ENCODE measurements around the gene ASTN1.

Gene ASTN1

DNA sequence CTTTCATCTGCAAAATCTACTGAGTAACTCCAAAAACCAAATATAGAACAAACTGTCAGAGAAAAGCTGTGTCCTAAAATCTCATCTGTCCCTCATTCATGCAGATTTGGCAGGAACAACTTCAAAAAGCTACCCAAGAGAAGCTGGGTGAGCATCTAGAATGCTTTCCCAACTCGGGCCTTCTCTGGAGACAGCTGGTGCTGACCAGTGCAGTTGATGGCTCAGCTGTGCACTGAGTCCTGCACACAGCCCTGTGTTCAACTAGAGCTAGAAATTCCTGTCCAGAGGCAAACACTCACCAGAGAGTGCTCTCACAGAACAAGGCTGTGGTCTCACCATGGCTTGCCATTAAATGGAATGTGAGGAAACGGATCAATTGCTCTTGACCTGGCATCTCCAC, 202.8 kb downstream of the ASTN1 start:
- H3K9me3 ChIP-seq (ENCODE audit: low read depth, low read length): no peaks in the 10 kb centered on the region
- no peak overlapping the region for H3K9ac ChIP-seq (ENCODE audit: insufficient read length)
- no peak overlapping the region for H3K27ac ChIP-seq
- H3K36me3 ChIP-seq (ENCODE audit: insufficient read depth, low read length): no peaks in the 10 kb centered on the region
- TF ChIP-seq FOXP2 (optimal IDR thresholded peaks at IDR 0.05; ENCODE audit: control extremely low read depth, extremely low read length, insufficient read depth): no peak
- TF ChIP-seq POLR2AphosphoS5 (IDR thresholded peaks at IDR 0.05; ENCODE audit: borderline replicate concordance, low read depth, low read length): no peak
- no peak for TF ChIP-seq EZH2 (IDR thresholded peaks at IDR 0.05)
- H3K4me3 ChIP-seq: no peak overlapping the region
- no peak for DNase-seq (ENCODE audit: low read depth, low spot score)

DNA sequence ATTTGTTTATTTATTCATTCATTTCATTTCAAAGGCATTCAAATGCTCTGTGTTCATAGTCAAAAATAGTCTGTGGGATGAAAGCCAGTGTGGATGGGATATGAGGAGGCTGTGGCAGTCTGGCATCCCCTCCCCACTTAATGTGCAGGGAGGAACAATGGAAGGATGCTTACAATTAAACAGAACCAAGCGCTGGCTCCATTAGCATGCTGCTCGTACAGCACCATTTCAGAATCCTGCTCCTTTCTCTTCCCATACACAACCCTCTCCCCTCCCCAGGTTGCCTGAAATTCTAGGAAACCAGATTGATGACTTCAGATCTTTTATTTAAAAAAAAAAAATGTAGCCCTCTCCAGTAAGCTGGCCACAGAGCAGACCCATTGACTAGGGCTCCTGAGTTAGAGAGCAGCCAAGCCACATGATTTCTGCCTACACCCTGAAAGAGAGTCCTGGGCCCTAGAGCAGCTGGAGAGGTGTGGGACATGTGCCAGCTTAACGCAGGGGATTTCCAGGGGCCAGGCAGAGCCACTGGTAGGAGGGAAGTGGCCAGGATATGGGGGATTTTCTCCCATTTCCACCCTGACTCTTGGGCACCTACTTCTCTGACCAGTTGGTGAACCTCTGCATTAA, 205.2 kb downstream of the ASTN1 start:
- no peak for DNase-seq (ENCODE audit: low read depth, low spot score)
- no peak overlapping the region for H3K9ac ChIP-seq (ENCODE audit: insufficient read length)
- no peak overlapping the region for H3K4me3 ChIP-seq
- H3K36me3 ChIP-seq (ENCODE audit: insufficient read depth, low read length): no peaks in the 10 kb centered on the region
- no peaks in the 10 kb centered on the region for H3K9me3 ChIP-seq (ENCODE audit: low read depth, low read length)
- TF ChIP-seq POLR2AphosphoS5 (IDR thresholded peaks at IDR 0.05; ENCODE audit: borderline replicate concordance, low read depth, low read length) (no peak), FOXP2 (optimal IDR thresholded peaks at IDR 0.05; ENCODE audit: control extremely low read depth, extremely low read length, insufficient read depth) (no peak), EZH2 (IDR thresholded peaks at IDR 0.05) (no peak)
- H3K27ac ChIP-seq: no peak overlapping the region

DNA sequence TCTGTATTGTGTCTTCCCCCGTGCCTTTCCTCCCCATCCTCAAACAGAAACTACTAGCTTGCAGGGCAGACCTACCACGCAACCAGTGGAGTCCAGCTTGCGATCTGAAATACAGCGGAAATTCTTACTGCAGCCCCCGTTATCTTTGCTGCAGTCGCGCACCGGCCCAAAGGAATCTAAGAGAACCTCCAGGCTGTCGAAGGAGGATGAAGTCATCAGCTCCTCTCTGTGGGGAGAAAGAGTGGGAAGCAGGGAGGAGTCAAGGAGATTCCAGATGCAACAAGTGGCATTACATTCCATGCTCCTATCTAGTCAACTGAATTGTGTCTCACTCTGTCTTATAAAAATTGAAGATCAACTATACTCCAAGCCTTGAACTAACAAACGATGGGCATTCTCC, 206.9 kb downstream of the ASTN1 start:
- H3K36me3 ChIP-seq (ENCODE audit: insufficient read depth, low read length): no peaks in the 10 kb centered on the region
- DNase-seq (ENCODE audit: low read depth, low spot score): no peak
- H3K9me3 ChIP-seq (ENCODE audit: low read depth, low read length): no peaks in the 10 kb centered on the region
- TF ChIP-seq FOXP2 (optimal IDR thresholded peaks at IDR 0.05; ENCODE audit: control extremely low read depth, extremely low read length, insufficient read depth) (no peak), POLR2AphosphoS5 (IDR thresholded peaks at IDR 0.05; ENCODE audit: borderline replicate concordance, low read depth, low read length) (no peak), EZH2 (IDR thresholded peaks at IDR 0.05) (no peak)
- no peak overlapping the region for H3K27ac ChIP-seq
- no peak overlapping the region for H3K4me3 ChIP-seq
- no peak overlapping the region for H3K9ac ChIP-seq (ENCODE audit: insufficient read length)

DNA sequence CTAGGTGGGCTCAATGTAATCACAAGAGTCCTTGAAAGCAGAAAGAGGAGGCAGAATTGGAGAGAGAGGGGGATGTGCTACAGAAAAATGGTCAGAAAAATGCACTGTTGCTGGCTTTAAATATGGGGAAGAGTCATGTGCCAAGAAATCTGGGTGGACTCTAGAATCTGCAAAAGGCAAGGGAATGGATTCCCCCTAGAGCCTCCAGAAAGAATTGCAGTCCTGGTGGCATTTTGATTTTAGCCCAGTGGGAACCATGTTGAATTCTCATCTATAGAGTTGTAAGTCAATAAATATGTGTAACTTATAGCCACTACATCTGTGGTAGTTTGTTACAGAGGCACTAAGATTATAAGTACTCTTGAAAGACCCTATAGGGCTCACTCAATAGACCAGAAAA, 210.3 kb downstream of the ASTN1 start:
- TF ChIP-seq POLR2AphosphoS5 (IDR thresholded peaks at IDR 0.05; ENCODE audit: borderline replicate concordance, low read depth, low read length) (no peak), EZH2 (IDR thresholded peaks at IDR 0.05) (no peak), FOXP2 (optimal IDR thresholded peaks at IDR 0.05; ENCODE audit: control extremely low read depth, extremely low read length, insufficient read depth) (no peak)
- no peak for DNase-seq (ENCODE audit: low read depth, low spot score)
- Histone ChIP-seq H3K36me3 (ENCODE audit: insufficient read depth, low read length) (no peaks in the 10 kb centered on the region), H3K4me3 (no peak overlapping the region), H3K9me3 (ENCODE audit: low read depth, low read length) (no peaks in the 10 kb centered on the region), H3K9ac (ENCODE audit: insufficient read length) (no peak overlapping the region), H3K27ac (no peak overlapping the region)

DNA sequence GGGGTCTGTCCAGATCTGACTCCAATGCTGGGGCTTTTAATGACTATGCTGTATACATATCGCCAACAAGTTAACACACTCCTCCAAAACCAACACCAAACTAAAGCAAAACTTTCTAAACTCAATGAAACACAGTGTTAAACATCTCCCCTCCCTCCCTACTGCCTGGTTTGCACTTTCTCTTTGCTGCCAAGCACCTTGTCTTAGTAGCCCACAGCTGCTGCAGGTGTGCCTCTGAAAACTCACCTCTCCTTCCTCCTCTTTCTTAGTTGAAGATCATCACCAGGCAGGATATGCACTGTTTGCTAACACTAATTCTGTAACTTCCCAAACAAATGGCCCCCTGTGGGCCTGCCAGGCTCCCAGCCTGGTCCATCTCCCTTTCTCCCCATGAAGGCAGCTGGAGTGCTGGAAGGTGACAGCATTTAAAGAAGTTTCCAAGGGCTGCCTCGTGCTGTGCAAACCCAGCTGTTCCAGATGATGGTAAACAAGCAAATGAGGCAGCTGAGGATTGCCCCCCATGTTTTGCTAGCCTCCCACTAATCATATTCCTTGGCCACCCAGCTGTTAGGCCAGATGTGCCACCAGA, 213.7 kb downstream of the ASTN1 start:
- no peaks in the 10 kb centered on the region for H3K36me3 ChIP-seq (ENCODE audit: insufficient read depth, low read length)
- H3K9ac ChIP-seq (ENCODE audit: insufficient read length): no peak overlapping the region
- H3K9me3 ChIP-seq (ENCODE audit: low read depth, low read length): no peaks in the 10 kb centered on the region
- H3K27ac ChIP-seq: no peak overlapping the region
- TF ChIP-seq EZH2 (IDR thresholded peaks at IDR 0.05): no peak
- TF ChIP-seq FOXP2 (optimal IDR thresholded peaks at IDR 0.05; ENCODE audit: control extremely low read depth, extremely low read length, insufficient read depth): no peak
- TF ChIP-seq POLR2AphosphoS5 (IDR thresholded peaks at IDR 0.05; ENCODE audit: borderline replicate concordance, low read depth, low read length): no peak
- DNase-seq (ENCODE audit: low read depth, low spot score): no peak
- H3K4me3 ChIP-seq: no peak overlapping the region

DNA sequence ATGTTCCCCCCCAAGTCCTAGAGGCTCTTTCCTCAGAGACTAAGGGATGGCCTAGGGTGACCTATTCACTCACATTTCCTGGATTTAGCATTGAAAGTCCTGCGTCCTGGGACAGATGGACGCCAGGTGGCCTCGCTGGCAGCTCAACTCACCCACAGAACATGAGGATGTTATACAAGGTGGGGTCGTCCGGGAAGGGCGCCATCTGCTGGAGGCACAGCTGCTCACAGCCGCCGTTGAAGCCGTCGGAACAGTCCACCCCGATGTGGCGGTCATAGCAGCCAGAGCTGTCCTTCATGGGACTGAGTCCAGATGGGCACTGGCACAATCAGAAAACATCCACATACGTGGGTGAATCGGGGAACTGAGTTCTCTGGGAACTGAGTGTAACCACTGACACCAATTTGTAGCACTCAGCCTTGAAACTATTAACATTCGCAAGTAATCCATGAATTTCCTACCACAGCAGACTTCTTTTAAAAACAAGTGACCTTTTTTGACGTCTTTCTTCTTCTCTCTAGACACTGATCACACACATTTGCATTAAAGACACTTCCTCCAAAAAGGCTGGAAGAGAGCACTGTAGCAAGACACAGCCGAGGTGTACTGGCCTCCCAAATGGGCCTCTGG, 215.4 kb downstream of the ASTN1 start:
- no peak overlapping the region for H3K4me3 ChIP-seq
- no peak overlapping the region for H3K27ac ChIP-seq
- TF ChIP-seq POLR2AphosphoS5 (IDR thresholded peaks at IDR 0.05; ENCODE audit: borderline replicate concordance, low read depth, low read length) (no peak), EZH2 (IDR thresholded peaks at IDR 0.05) (no peak), FOXP2 (optimal IDR thresholded peaks at IDR 0.05; ENCODE audit: control extremely low read depth, extremely low read length, insufficient read depth) (no peak)
- no peaks in the 10 kb centered on the region for H3K36me3 ChIP-seq (ENCODE audit: insufficient read depth, low read length)
- no peak for DNase-seq (ENCODE audit: low read depth, low spot score)
- H3K9me3 ChIP-seq (ENCODE audit: low read depth, low read length): no peaks in the 10 kb centered on the region
- no peak overlapping the region for H3K9ac ChIP-seq (ENCODE audit: insufficient read length)

DNA sequence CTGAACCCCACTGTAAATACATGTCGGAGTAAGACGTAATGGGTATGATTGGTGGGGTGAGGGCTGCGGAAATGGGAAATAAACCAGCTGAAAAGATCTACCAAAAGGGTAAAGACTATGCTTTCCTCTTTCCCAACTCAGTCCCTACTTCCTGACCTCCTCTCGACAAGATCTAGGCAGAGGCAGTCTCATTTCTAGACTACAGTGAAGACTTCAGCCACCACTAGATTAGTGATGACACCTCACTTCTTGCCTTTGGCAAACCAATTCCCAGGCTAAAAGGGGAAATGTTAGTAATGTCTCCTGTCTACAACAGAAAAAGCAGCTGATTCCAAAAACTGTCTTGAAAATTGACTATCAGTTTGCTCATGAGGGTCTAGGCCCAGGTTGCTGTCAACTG, 219.9 kb downstream of the ASTN1 start:
- TF ChIP-seq POLR2AphosphoS5 (IDR thresholded peaks at IDR 0.05; ENCODE audit: borderline replicate concordance, low read depth, low read length) (no peak), EZH2 (IDR thresholded peaks at IDR 0.05) (no peak), FOXP2 (optimal IDR thresholded peaks at IDR 0.05; ENCODE audit: control extremely low read depth, extremely low read length, insufficient read depth) (no peak)
- DNase-seq (ENCODE audit: low read depth, low spot score): no peak
- Histone ChIP-seq H3K4me3 (no peak overlapping the region), H3K27ac (no peak overlapping the region), H3K36me3 (ENCODE audit: insufficient read depth, low read length) (no peaks in the 10 kb centered on the region), H3K9me3 (ENCODE audit: low read depth, low read length) (no peaks in the 10 kb centered on the region), H3K9ac (ENCODE audit: insufficient read length) (no peak overlapping the region)

DNA sequence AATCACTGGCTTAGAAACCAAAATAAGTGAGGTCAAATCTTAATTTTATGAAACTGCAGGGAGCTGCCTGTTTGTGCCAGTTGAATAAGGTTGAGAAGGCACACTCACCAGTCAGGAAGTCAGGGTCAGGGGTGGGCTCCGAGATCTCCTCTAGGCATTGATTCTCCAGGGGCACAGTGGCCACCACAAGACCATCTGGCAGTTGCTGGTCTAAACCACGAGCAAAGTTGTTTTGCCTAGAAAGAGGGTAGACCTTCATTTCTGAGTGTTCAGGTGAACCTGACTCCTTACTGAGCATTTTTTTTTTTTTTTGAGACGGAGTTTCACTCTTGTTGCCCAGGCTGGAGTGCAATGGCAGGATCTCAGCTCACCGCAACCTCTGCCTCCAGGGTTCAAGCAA, 220.7 kb downstream of the ASTN1 start:
- Histone ChIP-seq H3K9ac (ENCODE audit: insufficient read length) (no peak overlapping the region), H3K9me3 (ENCODE audit: low read depth, low read length) (no peaks in the 10 kb centered on the region), H3K36me3 (ENCODE audit: insufficient read depth, low read length) (no peaks in the 10 kb centered on the region), H3K27ac (no peak overlapping the region), H3K4me3 (no peak overlapping the region)
- DNase-seq (ENCODE audit: low read depth, low spot score): no peak
- TF ChIP-seq EZH2 (IDR thresholded peaks at IDR 0.05) (no peak), FOXP2 (optimal IDR thresholded peaks at IDR 0.05; ENCODE audit: control extremely low read depth, extremely low read length, insufficient read depth) (no peak), POLR2AphosphoS5 (IDR thresholded peaks at IDR 0.05; ENCODE audit: borderline replicate concordance, low read depth, low read length) (no peak)
